ENCODE measurements around the gene SMCHD1. TPM values are rescaled to one million over a fixed set of nuclear protein-coding genes. Genes with fewer than 3 reads are reported as not detected.

Gene SMCHD1
- total RNA-seq, 4 donors from 2014 or later = 57.2 to 204 (median 105) TPM

DNA sequence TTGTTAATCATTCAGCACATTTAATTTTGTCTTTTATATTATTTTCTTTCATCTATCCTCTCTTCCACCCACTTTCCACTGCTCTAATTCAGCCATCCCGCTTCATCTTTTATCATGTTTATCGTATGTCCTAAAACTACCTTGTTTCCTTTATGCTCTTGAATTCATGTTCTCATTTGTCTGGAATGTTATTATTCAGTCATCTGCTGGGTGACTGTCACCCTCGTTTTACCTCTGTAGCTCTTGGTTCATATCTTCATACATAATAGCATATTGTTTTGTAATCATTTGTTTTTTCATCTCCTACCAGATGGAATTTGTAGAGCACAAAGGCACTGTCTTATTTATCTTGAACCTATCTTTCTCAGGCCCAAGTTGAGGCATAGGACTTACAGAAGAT is 37.0 kb downstream of the SMCHD1 start:
- H3K27me3 ChIP-seq = no peaks in the 10 kb centered on the region
- H3K4me1 ChIP-seq = peaks cover 0 to 3% (median 0%) of the 10 kb centered on the region in 4 donors
- H3K4me3 ChIP-seq = no peak overlapping the region
- TF ChIP-seq, protein P1, sequence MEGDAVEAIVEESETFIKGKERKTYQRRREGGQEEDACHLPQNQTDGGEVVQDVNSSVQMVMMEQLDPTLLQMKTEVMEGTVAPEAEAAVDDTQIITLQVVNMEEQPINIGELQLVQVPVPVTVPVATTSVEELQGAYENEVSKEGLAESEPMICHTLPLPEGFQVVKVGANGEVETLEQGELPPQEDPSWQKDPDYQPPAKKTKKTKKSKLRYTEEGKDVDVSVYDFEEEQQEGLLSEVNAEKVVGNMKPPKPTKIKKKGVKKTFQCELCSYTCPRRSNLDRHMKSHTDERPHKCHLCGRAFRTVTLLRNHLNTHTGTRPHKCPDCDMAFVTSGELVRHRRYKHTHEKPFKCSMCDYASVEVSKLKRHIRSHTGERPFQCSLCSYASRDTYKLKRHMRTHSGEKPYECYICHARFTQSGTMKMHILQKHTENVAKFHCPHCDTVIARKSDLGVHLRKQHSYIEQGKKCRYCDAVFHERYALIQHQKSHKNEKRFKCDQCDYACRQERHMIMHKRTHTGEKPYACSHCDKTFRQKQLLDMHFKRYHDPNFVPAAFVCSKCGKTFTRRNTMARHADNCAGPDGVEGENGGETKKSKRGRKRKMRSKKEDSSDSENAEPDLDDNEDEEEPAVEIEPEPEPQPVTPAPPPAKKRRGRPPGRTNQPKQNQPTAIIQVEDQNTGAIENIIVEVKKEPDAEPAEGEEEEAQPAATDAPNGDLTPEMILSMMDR (IDR thresholded peaks at IDR 0.05) = no peak
- no peak for TF ChIP-seq POLR2A (IDR thresholded peaks at IDR 0.05)
- peaks cover 0 to 88% (median 0%) of the 10 kb centered on the region in 3 donors for H3K36me3 ChIP-seq
- DNase-seq = no peak
- H3K27ac ChIP-seq = no peak overlapping the region
- no peaks in the 10 kb centered on the region for H3K9me3 ChIP-seq

DNA sequence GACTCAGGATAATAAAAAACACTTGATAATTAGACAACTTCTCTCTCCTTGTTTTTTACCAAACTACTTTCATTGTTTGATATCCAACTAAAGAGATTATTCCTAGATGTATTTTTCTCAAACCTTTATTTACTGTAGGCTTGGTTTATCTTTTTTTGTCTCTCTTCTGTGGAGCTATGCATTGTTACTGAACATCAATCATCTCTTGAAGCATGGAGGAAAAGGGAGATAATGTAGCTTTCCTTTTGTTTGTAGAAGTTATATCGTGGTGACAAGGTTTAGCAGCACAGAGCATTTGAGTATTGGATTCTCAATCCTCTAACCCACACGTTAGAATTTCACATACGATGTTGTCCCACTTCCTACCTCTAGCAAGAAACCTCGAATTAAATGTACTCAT is 41.7 kb downstream of the SMCHD1 start:
- Histone ChIP-seq H3K36me3 (peaks cover 0 to 91% (median 0%) of the 10 kb centered on the region in 3 donors), H3K4me1 (no peaks in the 10 kb centered on the region), H3K27ac (no peak overlapping the region), H3K9me3 (no peaks in the 10 kb centered on the region), H3K27me3 (no peaks in the 10 kb centered on the region), H3K4me3 (no peak overlapping the region)
- DNase-seq = no peak
- TF ChIP-seq POLR2A (IDR thresholded peaks at IDR 0.05) = no peak
- TF ChIP-seq, protein P1 (IDR thresholded peaks at IDR 0.05) = no peak

DNA sequence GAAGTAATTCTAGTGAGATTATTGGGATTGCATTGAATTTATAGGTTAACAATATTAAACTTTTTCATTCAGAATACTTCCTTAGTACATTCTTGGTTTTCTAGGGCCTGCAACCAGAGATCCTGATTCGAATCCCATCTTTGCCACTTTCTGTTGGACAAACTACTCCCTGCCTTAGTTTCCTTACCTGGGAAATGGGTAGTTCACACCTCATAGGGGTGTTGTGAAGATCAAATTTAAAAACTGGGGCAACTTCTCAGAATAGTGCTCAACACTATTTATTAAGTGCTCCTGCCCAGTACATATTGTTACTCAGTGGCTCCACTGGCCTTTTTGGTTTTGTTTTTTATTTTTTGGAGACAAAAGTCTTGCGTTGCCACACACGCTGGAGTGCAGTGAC is 43.5 kb downstream of the SMCHD1 start:
- no peak overlapping the region for H3K27ac ChIP-seq
- H3K4me3 ChIP-seq = no peak overlapping the region
- no peaks in the 10 kb centered on the region for H3K27me3 ChIP-seq
- H3K36me3 ChIP-seq = peaks cover 0 to 89% (median 0%) of the 10 kb centered on the region in 3 donors
- no peak for TF ChIP-seq POLR2A (IDR thresholded peaks at IDR 0.05)
- TF ChIP-seq, protein P1 (IDR thresholded peaks at IDR 0.05) = no peak
- DNase-seq = no peak
- no peaks in the 10 kb centered on the region for H3K4me1 ChIP-seq
- H3K9me3 ChIP-seq = no peaks in the 10 kb centered on the region

DNA sequence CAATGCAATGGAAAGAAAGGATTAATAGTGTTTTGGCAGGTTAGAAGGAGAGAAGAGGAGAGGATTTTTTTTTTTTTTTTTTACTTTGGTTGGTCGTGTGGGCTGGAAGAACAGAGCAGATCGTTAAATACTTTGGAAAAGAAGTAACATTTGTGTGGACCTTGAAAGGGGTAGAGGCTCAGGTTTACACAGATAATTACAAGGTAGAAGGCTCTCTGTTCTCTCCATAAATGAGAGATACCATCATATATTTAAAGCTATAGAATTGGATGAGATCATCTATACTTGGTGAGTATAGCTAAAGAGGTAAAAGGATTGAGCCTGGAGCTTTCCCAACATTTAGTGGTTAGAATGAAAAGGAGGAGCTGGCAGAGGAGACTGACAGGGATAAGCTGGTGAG is 49.0 kb downstream of the SMCHD1 start:
- H3K27me3 ChIP-seq = no peaks in the 10 kb centered on the region
- peaks cover 0 to 77% (median 0%) of the 10 kb centered on the region in 3 donors for H3K36me3 ChIP-seq
- no peak overlapping the region for H3K4me3 ChIP-seq
- no peak overlapping the region for H3K27ac ChIP-seq
- DNase-seq = no peak
- TF ChIP-seq, protein P1 (IDR thresholded peaks at IDR 0.05) = no peak
- no peak for TF ChIP-seq POLR2A (IDR thresholded peaks at IDR 0.05)
- no peaks in the 10 kb centered on the region for H3K4me1 ChIP-seq
- H3K9me3 ChIP-seq = no peaks in the 10 kb centered on the region

DNA sequence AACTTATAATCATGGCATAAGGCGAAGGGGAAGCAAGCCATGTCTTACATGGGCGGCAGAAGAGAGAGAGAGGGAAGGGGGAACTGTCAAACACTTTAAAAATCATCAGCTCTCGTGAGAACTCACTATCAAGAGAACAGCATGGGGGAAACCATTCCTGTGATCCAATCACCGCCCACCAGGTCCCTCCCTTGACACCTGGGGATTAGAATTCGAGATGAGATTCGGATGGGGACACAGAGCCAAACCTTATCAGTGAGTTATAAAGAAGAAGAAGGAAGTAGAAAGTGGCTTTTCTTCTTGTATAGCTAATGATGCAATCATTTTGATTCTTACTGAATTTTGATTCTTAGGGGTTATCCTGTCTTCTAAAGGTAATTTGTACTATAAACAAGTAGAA is 51.4 kb downstream of the SMCHD1 start:
- no peak overlapping the region for H3K27ac ChIP-seq
- no peak for TF ChIP-seq POLR2A (IDR thresholded peaks at IDR 0.05)
- TF ChIP-seq, protein P1 (IDR thresholded peaks at IDR 0.05) = no peak
- H3K4me3 ChIP-seq = no peak overlapping the region
- DNase-seq = no peak
- peaks cover 0 to 72% (median 0%) of the 10 kb centered on the region in 3 donors for H3K36me3 ChIP-seq
- no peaks in the 10 kb centered on the region for H3K4me1 ChIP-seq
- H3K27me3 ChIP-seq = no peaks in the 10 kb centered on the region
- no peaks in the 10 kb centered on the region for H3K9me3 ChIP-seq

Measured in Peyer's patch (tissue), 4 donors.